ENCODE data around the gene CFAP58.

GRCh38 chr10:104487794-104488438 lies 134.3 kb downstream of the CFAP58 start:
- TF ChIP-seq, protein P1, sequence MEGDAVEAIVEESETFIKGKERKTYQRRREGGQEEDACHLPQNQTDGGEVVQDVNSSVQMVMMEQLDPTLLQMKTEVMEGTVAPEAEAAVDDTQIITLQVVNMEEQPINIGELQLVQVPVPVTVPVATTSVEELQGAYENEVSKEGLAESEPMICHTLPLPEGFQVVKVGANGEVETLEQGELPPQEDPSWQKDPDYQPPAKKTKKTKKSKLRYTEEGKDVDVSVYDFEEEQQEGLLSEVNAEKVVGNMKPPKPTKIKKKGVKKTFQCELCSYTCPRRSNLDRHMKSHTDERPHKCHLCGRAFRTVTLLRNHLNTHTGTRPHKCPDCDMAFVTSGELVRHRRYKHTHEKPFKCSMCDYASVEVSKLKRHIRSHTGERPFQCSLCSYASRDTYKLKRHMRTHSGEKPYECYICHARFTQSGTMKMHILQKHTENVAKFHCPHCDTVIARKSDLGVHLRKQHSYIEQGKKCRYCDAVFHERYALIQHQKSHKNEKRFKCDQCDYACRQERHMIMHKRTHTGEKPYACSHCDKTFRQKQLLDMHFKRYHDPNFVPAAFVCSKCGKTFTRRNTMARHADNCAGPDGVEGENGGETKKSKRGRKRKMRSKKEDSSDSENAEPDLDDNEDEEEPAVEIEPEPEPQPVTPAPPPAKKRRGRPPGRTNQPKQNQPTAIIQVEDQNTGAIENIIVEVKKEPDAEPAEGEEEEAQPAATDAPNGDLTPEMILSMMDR (IDR thresholded peaks at IDR 0.05) = no peak
- no peak for TF ChIP-seq POLR2A (IDR thresholded peaks at IDR 0.05; ENCODE audit: low read depth)
- TF ChIP-seq EP300 (IDR thresholded peaks at IDR 0.05) = no peak
